ENCODE data around the gene HS3ST1. TPM values are rescaled to one million over a fixed set of nuclear protein-coding genes. Genes with fewer than 3 reads are reported as not detected.

HS3ST1 gene
- polyA plus RNA-seq, 3 donors, result 0.01 to 0.02 TPM; not detected in 1

GRCh38 chr4:11344916-11345315, 83.8 kb downstream of the HS3ST1 start:
- TF ChIP-seq CTCF (IDR thresholded peaks at IDR 0.05), result no peak
- H3K27ac Mint-ChIP-seq, result no peak overlapping the region
- no CpG with 5 or more reads among the region's 2 CpGs for WGBS (ENCODE audit: insufficient coverage)

GRCh38 chr4:11343536-11343935, 85.2 kb downstream of the HS3ST1 start:
- no peak for TF ChIP-seq CTCF (IDR thresholded peaks at IDR 0.05)
- Mint-ChIP-seq H3K4me3 (no peak overlapping the region), H3K9me3 (peaks cover 0 to 4% (median 0%) of the 10 kb centered on the region in 7 donors), H3K36me3 (no peaks in the 10 kb centered on the region), H3K27me3 (ENCODE audit: low read depth in 3 of 3) (peaks cover 0 to 1% (median 0%) of the 10 kb centered on the region in 3 donors), H3K27ac (no peak overlapping the region), H3K4me1 (peaks cover 16% of the 10 kb centered on the region)
- intact Hi-C loops (cut with micrococcal nuclease), result no loop called here
- no peak overlapping the region for H3K27ac ChIP-seq (ENCODE audit: low read depth in 1 of 2, low read length in 2 of 2)
- H3K9ac ChIP-seq (ENCODE audit: insufficient read depth, low read length, poor library complexity, severe bottlenecking), result no peak overlapping the region
- no peaks in the 10 kb centered on the region for H3K9me3 ChIP-seq (replicated peaks in 1 of 2; ENCODE audit: control insufficient read depth in 1 of 2, insufficient read depth in 1 of 2, low read length in 2 of 2)
- no peaks in the 10 kb centered on the region for H3K27me3 ChIP-seq (ENCODE audit: control insufficient read depth in 2 of 2, insufficient read depth in 2 of 2, low read length in 2 of 2)
- no peak overlapping the region for H2AFZ ChIP-seq (ENCODE audit: insufficient read depth, low read depth, low read length, poor library complexity, severe bottlenecking)
- H3K36me3 ChIP-seq (replicated peaks in 1 of 2; ENCODE audit: control insufficient read depth in 1 of 2, insufficient read depth in 2 of 2, low read length in 2 of 2), result no peaks in the 10 kb centered on the region
- H3K4me1 ChIP-seq (ENCODE audit: control insufficient read depth in 1 of 2, insufficient read depth in 2 of 2, low read length in 2 of 2), result no peaks in the 10 kb centered on the region
- 89% methylated on average over 3 of the region's 4 CpGs for WGBS (ENCODE audit: insufficient coverage)
- H3K4me3 ChIP-seq (replicated peaks in 1 of 3; ENCODE audit: low read depth in 2 of 3, low read length in 3 of 3), result no peak overlapping the region
- H3K4me2 ChIP-seq (replicated peaks; ENCODE audit: extremely low read depth, low read length, poor library complexity, severe bottlenecking), result no peak overlapping the region
- no peaks in the 10 kb centered on the region for H4K20me1 ChIP-seq (ENCODE audit: insufficient read depth, low read length)
- no peaks in the 10 kb centered on the region for H3K79me2 ChIP-seq (ENCODE audit: insufficient read depth, low read length)
- DNase-seq, result no peak

More at GRCh38 chr4:11344916-11345315, 83.8 kb downstream of the HS3ST1 start:
- Histone ChIP-seq H3K4me2 (replicated peaks; ENCODE audit: extremely low read depth, low read length, poor library complexity, severe bottlenecking) (no peak overlapping the region), H2AFZ (ENCODE audit: insufficient read depth, low read depth, low read length, poor library complexity, severe bottlenecking) (no peak overlapping the region), H3K27me3 (ENCODE audit: control insufficient read depth in 2 of 2, insufficient read depth in 2 of 2, low read length in 2 of 2) (no peaks in the 10 kb centered on the region), H4K20me1 (ENCODE audit: insufficient read depth, low read length) (no peaks in the 10 kb centered on the region), H3K9ac (ENCODE audit: insufficient read depth, low read length, poor library complexity, severe bottlenecking) (no peak overlapping the region), H3K4me3 (replicated peaks in 1 of 3; ENCODE audit: low read depth in 2 of 3, low read length in 3 of 3) (no peak overlapping the region), H3K27ac (ENCODE audit: low read depth in 1 of 2, low read length in 2 of 2) (no peak overlapping the region), H3K4me1 (ENCODE audit: control insufficient read depth in 1 of 2, insufficient read depth in 2 of 2, low read length in 2 of 2) (no peaks in the 10 kb centered on the region), H3K9me3 (replicated peaks in 1 of 2; ENCODE audit: control insufficient read depth in 1 of 2, insufficient read depth in 1 of 2, low read length in 2 of 2) (no peaks in the 10 kb centered on the region), H3K79me2 (ENCODE audit: insufficient read depth, low read length) (no peaks in the 10 kb centered on the region), H3K36me3 (replicated peaks in 1 of 2; ENCODE audit: control insufficient read depth in 1 of 2, insufficient read depth in 2 of 2, low read length in 2 of 2) (no peaks in the 10 kb centered on the region)
- H3K4me1 Mint-ChIP-seq, result peaks cover 10% of the 10 kb centered on the region
- intact Hi-C loops (cut with micrococcal nuclease), result no loop called here
- H3K36me3 Mint-ChIP-seq, result no peaks in the 10 kb centered on the region
- DNase-seq, result no peak
- H3K9me3 Mint-ChIP-seq, result peaks cover 0 to 5% (median 0%) of the 10 kb centered on the region in 7 donors
- no peak overlapping the region for H3K4me3 Mint-ChIP-seq
- H3K27me3 Mint-ChIP-seq (ENCODE audit: low read depth in 3 of 3), result peaks cover 0 to 1% (median 0%) of the 10 kb centered on the region in 3 donors

Small RNA genes within 50 kb of the gene (small RNA-seq; reads per million reads assigned to genes)
- gene MIR572 (ENCODE audit: insufficient read length, low read depth) (not detected), gene RNA5SP156 (ENCODE audit: insufficient read length, low read depth) (not detected)

Data from CD14-positive monocyte (primary cell).